SU-DHL-6 (cell line): Measurements from ENCODE around the gene CHN1.

Experiments used
- H2AFZ ChIP-seq: fragments of 200-600 bp; sonication (generic); 2 replicates; pipeline ENCODE4 v1.6.1; 2014; ENCODE audit warnings: low read depth, mild to moderate bottlenecking, moderate library complexity, mixed read lengths, antibody characterized with exemption, low read length; ENCODE audit not compliant: severe bottlenecking
- H3F3A ChIP-seq: fragments of 200-600 bp; shearing (Covaris generic); 2 replicates; pipeline ENCODE4 v1.6.0; 2016; ENCODE audit warnings: antibody characterized with exemption, mild to moderate bottlenecking; ENCODE audit not compliant: insufficient read depth
- H3K27ac ChIP-seq: fragments of 200-600 bp; sonication (generic); 2 replicates; pipeline ENCODE4 v1.5.1; 2016; ENCODE audit warnings: low read depth, mild to moderate bottlenecking, low read length, moderate library complexity, mixed read lengths
- H3K27me3 ChIP-seq: fragments of 200-600 bp; sonication (generic), shearing (Covaris generic); 2 replicates; pipeline ENCODE4 v1.6.0; 2014; ENCODE audit warnings: mild to moderate bottlenecking, low read length
- H3K36me3 ChIP-seq: fragments of 200-600 bp; sonication (generic); 2 replicates; pipeline ENCODE4 v1.6.1; 2014; ENCODE audit warnings: mild to moderate bottlenecking, low read length, mixed read lengths
- H3K4me2 ChIP-seq: fragments of 300-600, 200-600 bp; shearing (Covaris generic), sonication (generic); 2 replicates; pipeline ENCODE4 v1.6.0; 2014; ENCODE audit warnings: low read length, low read depth, mild to moderate bottlenecking; ENCODE audit not compliant: poor library complexity, severe bottlenecking
- H3K4me3 ChIP-seq: fragments of 200-600 bp; sonication (generic); 2 replicates; pipeline ENCODE4 v1.5.1; 2014; ENCODE audit warnings: antibody characterized with exemption, low read length, mild to moderate bottlenecking, mixed read lengths; ENCODE audit not compliant: insufficient read depth, poor library complexity, severe bottlenecking
- H3K79me2 ChIP-seq: fragments of 200-600 bp; sonication (generic); 2 replicates; pipeline ENCODE4 v1.6.1; 2014; ENCODE audit warnings: mild to moderate bottlenecking, low read length, moderate library complexity; ENCODE audit not compliant: insufficient read depth
- H3K9ac ChIP-seq: fragments of 200-600 bp; sonication (generic); 2 replicates; pipeline ENCODE4 v1.7.0; 2014; ENCODE audit warnings: mild to moderate bottlenecking, low read length
- H3K9me2 ChIP-seq: fragments of 200-600 bp; sonication (generic); replicated peaks from 2 replicates; pipeline ENCODE4 v1.6.1; 2014; ENCODE audit warnings: low read length; ENCODE audit not compliant: insufficient read depth
- H3K9me3 ChIP-seq: fragments of 200-600 bp; sonication (generic); 2 replicates; pipeline ENCODE4 v1.6.1; 2014; ENCODE audit warnings: low read length, mixed read lengths; ENCODE audit not compliant: insufficient read depth
- H4K20me1 ChIP-seq: fragments of 200-600 bp; sonication (generic); 2 replicates; pipeline ENCODE4 v1.6.1; 2014; ENCODE audit warnings: low read depth, mild to moderate bottlenecking, antibody characterized with exemption, low read length, moderate library complexity, mixed read lengths
- EZH2phosphoT487 ChIP-seq: fragments of 200-600 bp; sonication (generic), shearing (Covaris generic); conservative IDR thresholded peaks from 2 replicates; pipeline ENCODE4 v1.6.1; 2018; ENCODE audit warnings: mild to moderate bottlenecking, antibody characterized with exemption, low read length, moderate library complexity, mixed read lengths
- TF ChIP-seq, protein P1 (sequence below): fragments of 200-600 bp; sonication (generic); IDR thresholded peaks from one replicate; pipeline ENCODE4 v1.5.1; 2017; ENCODE audit warnings: antibody characterized with exemption, mild to moderate bottlenecking, low read length, moderate library complexity; ENCODE audit not compliant: insufficient read depth, poor library complexity, severe bottlenecking

Gene CHN1

DNA sequence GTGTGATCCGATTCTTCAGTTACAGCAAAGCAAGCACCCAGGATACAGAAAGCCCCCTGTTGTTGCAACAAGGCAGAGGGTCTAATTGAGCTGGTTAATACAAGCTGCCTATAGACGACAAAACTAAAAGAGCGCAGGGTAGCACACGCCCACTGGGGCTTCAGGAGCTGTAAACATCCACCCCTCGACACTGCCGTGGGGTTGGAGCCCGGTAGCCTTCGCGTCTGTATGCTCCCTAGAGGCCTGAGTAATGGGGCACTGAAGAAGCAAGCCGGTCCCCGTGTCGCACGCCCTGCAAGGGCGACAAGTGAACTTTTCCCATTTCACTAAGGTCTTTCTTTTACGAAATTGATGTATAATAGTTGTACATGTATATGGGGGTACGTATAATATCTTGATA is 216.2 kb downstream of the CHN1 start:
- no peak overlapping the region for H3K9ac ChIP-seq

DNA sequence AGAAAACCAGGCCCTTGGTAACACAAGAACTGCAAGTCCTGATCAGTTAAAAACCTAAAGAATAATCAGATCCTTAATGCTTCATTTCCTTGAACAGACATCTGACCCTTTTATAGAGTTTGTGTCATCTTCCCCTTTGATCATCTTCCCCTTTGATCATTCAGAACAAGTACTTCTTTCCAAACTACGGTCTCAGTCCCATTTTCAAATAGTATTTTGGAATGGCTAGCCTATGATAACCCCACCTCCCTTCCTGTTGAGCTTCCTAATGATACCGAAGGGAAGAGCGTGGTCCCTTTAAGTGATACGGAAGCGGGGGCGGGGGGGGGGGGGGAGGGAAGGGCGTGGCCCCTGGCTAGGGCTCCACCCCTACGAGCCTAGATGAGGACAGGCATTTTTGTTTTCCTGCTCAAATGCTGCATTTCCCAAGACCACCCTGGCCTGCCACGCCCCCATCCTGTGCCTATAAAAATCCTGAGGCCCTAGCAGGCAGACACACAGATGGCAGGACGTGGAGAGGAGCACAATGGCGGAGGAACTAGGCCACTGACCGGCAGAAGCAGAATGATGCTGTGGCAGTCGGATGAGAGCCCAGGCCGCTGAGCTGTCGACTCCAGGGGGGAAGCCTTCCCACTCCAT is 216.8 kb downstream of the CHN1 start:
- no peaks in the 10 kb centered on the region for H3K27me3 ChIP-seq
- no peaks in the 10 kb centered on the region for H3F3A ChIP-seq
- H3K9me2 ChIP-seq: no peaks in the 10 kb centered on the region
- H3K36me3 ChIP-seq: no peaks in the 10 kb centered on the region
- no peak overlapping the region for H3K4me3 ChIP-seq
- no peak overlapping the region for H2AFZ ChIP-seq
- H4K20me1 ChIP-seq: no peaks in the 10 kb centered on the region
- H3K4me2 ChIP-seq: no peak overlapping the region
- H3K9ac ChIP-seq: no peak overlapping the region
- no peak overlapping the region for H3K27ac ChIP-seq
- H3K79me2 ChIP-seq: no peaks in the 10 kb centered on the region
- no peaks in the 10 kb centered on the region for H3K9me3 ChIP-seq
- TF ChIP-seq, protein P1, sequence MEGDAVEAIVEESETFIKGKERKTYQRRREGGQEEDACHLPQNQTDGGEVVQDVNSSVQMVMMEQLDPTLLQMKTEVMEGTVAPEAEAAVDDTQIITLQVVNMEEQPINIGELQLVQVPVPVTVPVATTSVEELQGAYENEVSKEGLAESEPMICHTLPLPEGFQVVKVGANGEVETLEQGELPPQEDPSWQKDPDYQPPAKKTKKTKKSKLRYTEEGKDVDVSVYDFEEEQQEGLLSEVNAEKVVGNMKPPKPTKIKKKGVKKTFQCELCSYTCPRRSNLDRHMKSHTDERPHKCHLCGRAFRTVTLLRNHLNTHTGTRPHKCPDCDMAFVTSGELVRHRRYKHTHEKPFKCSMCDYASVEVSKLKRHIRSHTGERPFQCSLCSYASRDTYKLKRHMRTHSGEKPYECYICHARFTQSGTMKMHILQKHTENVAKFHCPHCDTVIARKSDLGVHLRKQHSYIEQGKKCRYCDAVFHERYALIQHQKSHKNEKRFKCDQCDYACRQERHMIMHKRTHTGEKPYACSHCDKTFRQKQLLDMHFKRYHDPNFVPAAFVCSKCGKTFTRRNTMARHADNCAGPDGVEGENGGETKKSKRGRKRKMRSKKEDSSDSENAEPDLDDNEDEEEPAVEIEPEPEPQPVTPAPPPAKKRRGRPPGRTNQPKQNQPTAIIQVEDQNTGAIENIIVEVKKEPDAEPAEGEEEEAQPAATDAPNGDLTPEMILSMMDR: no peak
- TF ChIP-seq EZH2phosphoT487: no peak

More for the DNA sequence above, 216.2 kb downstream of the CHN1 start:
- TF ChIP-seq, protein P1: no peak
- no peak for TF ChIP-seq EZH2phosphoT487
- no peaks in the 10 kb centered on the region for H3K9me3 ChIP-seq
- no peaks in the 10 kb centered on the region for H3K9me2 ChIP-seq
- no peaks in the 10 kb centered on the region for H4K20me1 ChIP-seq
- no peak overlapping the region for H3K4me2 ChIP-seq
- H3K4me3 ChIP-seq: no peak overlapping the region
- H3K27ac ChIP-seq: no peak overlapping the region
- H3K36me3 ChIP-seq: no peaks in the 10 kb centered on the region
- H3K27me3 ChIP-seq: no peaks in the 10 kb centered on the region
- no peak overlapping the region for H2AFZ ChIP-seq
- H3K79me2 ChIP-seq: no peaks in the 10 kb centered on the region
- no peaks in the 10 kb centered on the region for H3F3A ChIP-seq

DNA sequence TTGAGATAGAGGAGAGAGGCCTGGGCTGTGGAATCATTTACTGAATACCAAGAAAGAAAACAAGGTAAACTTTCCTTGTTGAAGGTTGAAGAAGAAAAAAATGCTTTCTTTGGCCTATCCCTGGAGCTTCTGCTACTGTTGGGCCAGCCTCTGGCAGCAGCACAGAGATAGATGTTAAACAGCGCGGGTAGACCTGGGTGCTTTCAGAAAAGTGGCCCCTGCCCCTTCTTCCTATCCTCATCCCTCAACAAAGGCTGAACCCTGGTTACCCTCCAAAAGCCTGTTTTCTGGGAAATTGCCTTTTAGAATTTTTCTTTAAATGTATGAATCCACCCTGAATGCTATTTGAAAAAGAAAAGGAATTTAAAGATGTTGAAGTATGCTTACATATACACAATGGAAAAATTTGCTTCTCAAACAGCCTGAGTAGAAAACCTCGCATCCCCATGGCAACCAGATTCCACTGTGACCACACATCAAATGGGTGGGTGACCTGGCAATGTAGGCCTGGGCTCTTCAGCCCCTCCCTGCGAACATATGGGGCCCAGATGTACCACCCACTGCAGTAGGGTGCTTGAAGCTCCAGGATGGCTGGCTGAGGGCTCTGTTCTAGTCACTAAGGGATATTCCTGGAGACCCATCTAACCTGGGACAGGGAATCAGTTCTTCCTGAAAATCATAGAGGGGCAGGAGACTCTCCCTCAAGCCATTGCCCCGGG is 217.5 kb downstream of the CHN1 start:
- no peak overlapping the region for H3K4me2 ChIP-seq
- H3K4me3 ChIP-seq: no peak overlapping the region
- H3K27me3 ChIP-seq: no peaks in the 10 kb centered on the region
- H3K27ac ChIP-seq: no peak overlapping the region
- no peaks in the 10 kb centered on the region for H3K79me2 ChIP-seq
- no peak overlapping the region for H3K9ac ChIP-seq
- no peak for TF ChIP-seq EZH2phosphoT487
- TF ChIP-seq, protein P1: no peak
- H3K36me3 ChIP-seq: no peaks in the 10 kb centered on the region
- H3F3A ChIP-seq: no peaks in the 10 kb centered on the region
- H3K9me2 ChIP-seq: no peaks in the 10 kb centered on the region
- H4K20me1 ChIP-seq: no peaks in the 10 kb centered on the region
- no peaks in the 10 kb centered on the region for H3K9me3 ChIP-seq
- H2AFZ ChIP-seq: no peak overlapping the region
